Liver (tissue), 9 donors: ENCODE measurements around the gene ANKRD13B. TPM values are rescaled to one million over a fixed set of nuclear protein-coding genes. Genes with fewer than 3 reads are reported as not detected.

Source experiments
- DNase-seq: peaks from one replicate; pipeline ENCODE4 v3.0.0-alpha.2; 2017; ENCODE audit warnings: low spot score
- H3K27ac ChIP-seq, 2 donors: one replicate each; pipeline ENCODE4 v1.7.0; 2013; ENCODE audit warnings: inconsistent platforms in 2 of 2, low read length in 2 of 2, control low read depth in 1 of 2, low read depth in 1 of 2, mild to moderate bottlenecking in 1 of 2
- H3K27me3 ChIP-seq, 4 donors: one replicate each; pipeline versions ENCODE4 v1.6.1 to v1.7.0; 2013; ENCODE audit warnings: low read length in 3 of 4, inconsistent platforms in 1 of 4, mild to moderate bottlenecking in 1 of 4, moderate library complexity in 1 of 4; ENCODE audit not compliant: control insufficient read depth in 4 of 4, insufficient read depth in 4 of 4
- H3K36me3 ChIP-seq, 4 donors: one replicate each; pipeline versions ENCODE4 v1.6.1 to v1.7.0; 2013; ENCODE audit warnings: low read length in 3 of 4, mild to moderate bottlenecking in 3 of 4, low read depth in 1 of 4, moderate library complexity in 1 of 4; ENCODE audit not compliant: control insufficient read depth in 4 of 4, insufficient read depth in 3 of 4
- H3K4me1 ChIP-seq, 4 donors: one replicate each; pipeline versions ENCODE4 v1.6.1 to v1.7.0; 2013; ENCODE audit warnings: low read length in 3 of 4, mild to moderate bottlenecking in 3 of 4, moderate library complexity in 1 of 4; ENCODE audit not compliant: control insufficient read depth in 4 of 4, insufficient read depth in 4 of 4
- H3K4me3 ChIP-seq, 3 donors: one replicate each; pipeline versions ENCODE4 v1.6.1 to v1.7.0; 2013; ENCODE audit warnings: low read length in 3 of 3, control low read depth in 1 of 3, low read depth in 1 of 3, mild to moderate bottlenecking in 1 of 3
- H3K9ac ChIP-seq, 2 donors: one replicate each; pipeline ENCODE4 v1.7.0; 2013; ENCODE audit warnings: low read length in 2 of 2, mild to moderate bottlenecking in 2 of 2, moderate library complexity in 2 of 2, control low read depth in 1 of 2, low read depth in 1 of 2
- H3K9me3 ChIP-seq, 4 donors: one replicate each; pipeline versions ENCODE4 v1.6.1 to v1.7.0; 2013; ENCODE audit warnings: low read length in 3 of 4; ENCODE audit not compliant: control insufficient read depth in 4 of 4
- EGR1 ChIP-seq, 2 donors: IDR thresholded peaks; 2 replicates each; pipeline ENCODE4 v1.6.1; 2016 to 2018; ENCODE audit warnings: antibody characterized with exemption in 2 of 2, low read depth in 2 of 2
- FOXA1 ChIP-seq: IDR thresholded peaks from 2 replicates; pipeline ENCODE4 v1.6.1; 2016; ENCODE audit warnings: antibody characterized with exemption
- FOXA2 ChIP-seq: IDR thresholded peaks from 2 replicates; pipeline ENCODE4 v1.6.1; 2016; ENCODE audit warnings: antibody characterized with exemption
- NR2F2 ChIP-seq: IDR thresholded peaks from 2 replicates; pipeline ENCODE4 v1.6.1; 2016; ENCODE audit warnings: antibody characterized with exemption
- RAD21 ChIP-seq, 2 donors: IDR thresholded peaks; 2 replicates each; pipeline ENCODE4 v1.6.1; 2016; ENCODE audit warnings: antibody characterized with exemption in 2 of 2, mild to moderate bottlenecking in 2 of 2
- RXRA ChIP-seq, 2 donors: IDR thresholded peaks; 2 replicates each; pipeline ENCODE4 v1.6.1; 2017 to 2018; ENCODE audit warnings: antibody characterized with exemption in 2 of 2, mild to moderate bottlenecking in 1 of 2
- YY1 ChIP-seq: IDR thresholded peaks from 2 replicates; pipeline ENCODE4 v1.6.1; 2016; ENCODE audit warnings: antibody characterized with exemption, mild to moderate bottlenecking
- WGBS: extraction: QIAGEN DNeasy Blood & Tissue Kit; methylation state at CpG from one replicate; pipeline ENCODE4 v1.1.7; 2013; 5-methylcytosine and 5-hydroxymethylcytosine counted together
- polyA plus RNA-seq, 2 donors: library from polyadenylated mRNA; stranded (reverse) in 1 of 2; unstranded in 1 of 2; fragments of 200-250 nt in 1 of 2; fragments of >200 nt in 1 of 2; fragmentation: Nextera tagmentation in 1 of 2; extraction: Ambion mirVana in 1 of 2; gene quantifications; one replicate each; pipeline versions ENCODE4 v1.2.1 to v1.2.3, GENCODE V29; 2013 to 2015
- total RNA-seq, 2 donors: library from RNA; depleted of rRNA; stranded (reverse); fragments of >200 nt; gene quantifications; one replicate each; pipeline ENCODE4 v1.2.3, GENCODE V29; 2014
- TF ChIP-seq, protein P1 (sequence below): fragments of 150-350 bp; IDR thresholded peaks from 2 replicates; pipeline ENCODE4 v1.5.1; 2017; ENCODE audit warnings: improper control_type of control experiment, low read depth, low read length; ENCODE audit not compliant: missing input control
- TF ChIP-seq, protein P2 (sequence below): IDR thresholded peaks from 2 replicates; pipeline ENCODE4 v1.6.1; 2016; ENCODE audit warnings: antibody characterized with exemption, mild to moderate bottlenecking
- TF ChIP-seq, protein P3 (sequence below): IDR thresholded peaks from 2 replicates; pipeline ENCODE4 v1.6.1; 2016; ENCODE audit warnings: antibody characterized with exemption
- donor health status: healthy.
- donor health status: healthy.
- donor health status: healthy.
- donor health status: healthy.
- donor health status: healthy.

Gene ANKRD13B
- total and polyA plus RNA-seq, 4 donors: 0.06 to 1.6 (median 0.51) TPM

DNA sequence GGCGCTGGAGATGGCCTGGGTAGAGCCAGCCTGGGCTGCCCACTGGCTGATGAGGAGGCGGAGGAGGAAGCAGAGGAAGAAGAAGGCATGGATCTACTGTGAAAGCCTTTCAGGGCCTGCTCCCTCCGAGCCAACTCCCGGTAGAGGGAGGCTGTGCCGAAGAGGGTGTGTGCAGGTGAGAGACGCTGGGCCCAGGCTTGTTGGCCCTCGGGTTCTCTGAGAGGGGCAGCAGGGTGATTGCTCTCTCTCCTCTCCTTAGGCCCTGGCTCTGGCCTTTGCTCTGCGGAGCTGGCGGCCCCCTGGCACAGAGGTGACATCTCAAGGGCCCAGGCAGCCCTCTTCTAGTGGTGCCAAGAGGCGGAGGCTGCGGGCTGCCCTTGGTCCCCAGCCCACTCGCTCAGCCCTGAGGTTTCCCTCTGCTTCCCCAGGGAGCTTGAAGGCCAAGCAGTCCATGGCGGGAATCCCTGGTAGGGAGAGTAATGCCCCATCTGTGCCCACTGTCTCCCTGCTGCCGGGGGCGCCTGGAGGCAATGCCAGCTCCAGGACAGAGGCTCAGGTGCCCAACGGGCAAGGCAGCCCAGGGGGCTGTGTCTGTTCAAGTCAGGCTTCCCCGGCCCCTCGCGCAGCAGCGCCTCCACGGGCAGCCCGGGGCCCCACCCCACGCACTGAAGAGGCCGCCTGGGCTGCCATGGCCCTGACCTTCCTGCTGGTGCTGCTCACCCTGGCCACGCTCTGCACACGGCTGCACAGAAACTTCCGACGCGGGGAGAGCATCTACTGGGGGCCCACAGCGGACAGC lies 20.9 kb upstream of the ANKRD13B start:
- DNase-seq: no peak
- TF ChIP-seq YY1 (no peak), NR2F2 (no peak)
- TF ChIP-seq, protein P1, sequence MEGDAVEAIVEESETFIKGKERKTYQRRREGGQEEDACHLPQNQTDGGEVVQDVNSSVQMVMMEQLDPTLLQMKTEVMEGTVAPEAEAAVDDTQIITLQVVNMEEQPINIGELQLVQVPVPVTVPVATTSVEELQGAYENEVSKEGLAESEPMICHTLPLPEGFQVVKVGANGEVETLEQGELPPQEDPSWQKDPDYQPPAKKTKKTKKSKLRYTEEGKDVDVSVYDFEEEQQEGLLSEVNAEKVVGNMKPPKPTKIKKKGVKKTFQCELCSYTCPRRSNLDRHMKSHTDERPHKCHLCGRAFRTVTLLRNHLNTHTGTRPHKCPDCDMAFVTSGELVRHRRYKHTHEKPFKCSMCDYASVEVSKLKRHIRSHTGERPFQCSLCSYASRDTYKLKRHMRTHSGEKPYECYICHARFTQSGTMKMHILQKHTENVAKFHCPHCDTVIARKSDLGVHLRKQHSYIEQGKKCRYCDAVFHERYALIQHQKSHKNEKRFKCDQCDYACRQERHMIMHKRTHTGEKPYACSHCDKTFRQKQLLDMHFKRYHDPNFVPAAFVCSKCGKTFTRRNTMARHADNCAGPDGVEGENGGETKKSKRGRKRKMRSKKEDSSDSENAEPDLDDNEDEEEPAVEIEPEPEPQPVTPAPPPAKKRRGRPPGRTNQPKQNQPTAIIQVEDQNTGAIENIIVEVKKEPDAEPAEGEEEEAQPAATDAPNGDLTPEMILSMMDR: no peak
- H3K27me3 ChIP-seq: no peaks in the 10 kb centered on the region
- 52% methylated on average over 30 of the region's 30 CpGs for WGBS
- peaks cover 21 to 65% (median 52%) of the 10 kb centered on the region in 4 donors for H3K4me1 ChIP-seq
- H3K9me3 ChIP-seq: no peaks in the 10 kb centered on the region
- peak overlapping the region; percentile 32 to 72 for H3K27ac ChIP-seq
- peak overlapping the region in 1 of 3 donors; percentile 42 for H3K4me3 ChIP-seq
- peak overlapping the region in 1 of 2 donors; percentile 20 for H3K9ac ChIP-seq
- peaks cover 2 to 11% (median 4%) of the 10 kb centered on the region in 4 donors for H3K36me3 ChIP-seq

DNA sequence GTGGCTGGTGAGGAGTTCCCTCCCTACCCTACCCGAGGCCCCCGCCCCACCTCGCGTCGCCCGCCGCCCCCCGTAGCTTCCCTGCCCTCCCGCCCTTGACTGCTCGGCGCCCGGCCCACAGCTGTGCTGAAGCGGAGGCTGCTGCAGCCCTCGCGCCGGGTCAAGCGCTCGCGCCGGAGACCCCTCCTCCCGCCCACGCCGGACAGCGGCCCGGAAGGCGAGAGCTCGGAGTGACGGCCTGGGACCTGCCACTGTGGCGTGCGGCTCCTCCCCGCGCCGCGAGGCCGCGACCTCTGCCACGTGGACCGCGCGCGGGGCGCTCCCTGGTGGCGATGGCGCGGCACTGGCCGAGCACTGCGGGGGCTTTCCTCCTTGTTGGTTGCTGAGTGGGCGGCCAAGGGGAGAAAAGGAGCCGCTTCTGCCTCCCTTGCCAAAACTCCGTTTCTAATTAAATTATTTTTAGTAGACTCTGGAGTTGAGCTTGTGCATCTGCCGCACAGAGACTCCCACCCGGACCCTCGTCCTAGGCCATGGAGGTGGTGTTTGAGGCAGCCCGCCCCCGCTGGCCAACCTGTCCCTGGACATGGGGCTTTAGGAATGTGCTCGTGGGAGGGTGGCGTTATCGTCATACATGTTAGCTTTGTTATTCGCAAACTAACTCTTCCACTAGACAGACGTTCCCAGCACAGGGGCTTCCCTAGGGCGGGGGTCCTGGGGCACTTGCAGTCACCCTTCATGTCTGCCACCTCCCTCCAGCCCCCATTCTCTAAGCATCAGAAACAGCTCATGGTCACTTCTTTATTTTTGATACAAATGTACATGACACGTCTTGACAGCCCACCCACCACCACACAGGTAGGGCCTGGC lies 20.0 kb upstream of the ANKRD13B start:
- peak overlapping the region; percentile 53 to 72 for H3K27ac ChIP-seq
- H3K4me1 ChIP-seq: peaks cover 21 to 59% (median 48%) of the 10 kb centered on the region in 4 donors
- peak overlapping the region in 1 of 3 donors; percentile 42 for H3K4me3 ChIP-seq
- no peak overlapping the region for H3K9ac ChIP-seq
- no peaks in the 10 kb centered on the region for H3K9me3 ChIP-seq
- peaks cover 2 to 18% (median 4%) of the 10 kb centered on the region in 4 donors for H3K36me3 ChIP-seq
- peak; percentile 67 for DNase-seq
- no peaks in the 10 kb centered on the region for H3K27me3 ChIP-seq
- 31% methylated on average over 62 of the region's 62 CpGs for WGBS
- TF ChIP-seq, protein P2, sequence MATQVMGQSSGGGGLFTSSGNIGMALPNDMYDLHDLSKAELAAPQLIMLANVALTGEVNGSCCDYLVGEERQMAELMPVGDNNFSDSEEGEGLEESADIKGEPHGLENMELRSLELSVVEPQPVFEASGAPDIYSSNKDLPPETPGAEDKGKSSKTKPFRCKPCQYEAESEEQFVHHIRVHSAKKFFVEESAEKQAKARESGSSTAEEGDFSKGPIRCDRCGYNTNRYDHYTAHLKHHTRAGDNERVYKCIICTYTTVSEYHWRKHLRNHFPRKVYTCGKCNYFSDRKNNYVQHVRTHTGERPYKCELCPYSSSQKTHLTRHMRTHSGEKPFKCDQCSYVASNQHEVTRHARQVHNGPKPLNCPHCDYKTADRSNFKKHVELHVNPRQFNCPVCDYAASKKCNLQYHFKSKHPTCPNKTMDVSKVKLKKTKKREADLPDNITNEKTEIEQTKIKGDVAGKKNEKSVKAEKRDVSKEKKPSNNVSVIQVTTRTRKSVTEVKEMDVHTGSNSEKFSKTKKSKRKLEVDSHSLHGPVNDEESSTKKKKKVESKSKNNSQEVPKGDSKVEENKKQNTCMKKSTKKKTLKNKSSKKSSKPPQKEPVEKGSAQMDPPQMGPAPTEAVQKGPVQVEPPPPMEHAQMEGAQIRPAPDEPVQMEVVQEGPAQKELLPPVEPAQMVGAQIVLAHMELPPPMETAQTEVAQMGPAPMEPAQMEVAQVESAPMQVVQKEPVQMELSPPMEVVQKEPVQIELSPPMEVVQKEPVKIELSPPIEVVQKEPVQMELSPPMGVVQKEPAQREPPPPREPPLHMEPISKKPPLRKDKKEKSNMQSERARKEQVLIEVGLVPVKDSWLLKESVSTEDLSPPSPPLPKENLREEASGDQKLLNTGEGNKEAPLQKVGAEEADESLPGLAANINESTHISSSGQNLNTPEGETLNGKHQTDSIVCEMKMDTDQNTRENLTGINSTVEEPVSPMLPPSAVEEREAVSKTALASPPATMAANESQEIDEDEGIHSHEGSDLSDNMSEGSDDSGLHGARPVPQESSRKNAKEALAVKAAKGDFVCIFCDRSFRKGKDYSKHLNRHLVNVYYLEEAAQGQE: no peak
- TF ChIP-seq, protein P1: peak; percentile 73
- TF ChIP-seq FOXA1: no peak
- no peak for TF ChIP-seq FOXA2
- TF ChIP-seq RAD21 (IDR thresholded peaks at IDR 0.05): peak; percentile 21 to 61
- TF ChIP-seq, protein P3, sequence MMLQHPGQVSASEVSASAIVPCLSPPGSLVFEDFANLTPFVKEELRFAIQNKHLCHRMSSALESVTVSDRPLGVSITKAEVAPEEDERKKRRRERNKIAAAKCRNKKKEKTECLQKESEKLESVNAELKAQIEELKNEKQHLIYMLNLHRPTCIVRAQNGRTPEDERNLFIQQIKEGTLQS: no peak
- TF ChIP-seq NR2F2: no peak
- TF ChIP-seq EGR1 (IDR thresholded peaks at IDR 0.05; ENCODE audit: low read depth in 2 of 2): peak; percentile 61 to 85
- no peak for TF ChIP-seq RXRA (IDR thresholded peaks at IDR 0.05)
